ENCODE data around the gene E2F4. TPM values are rescaled to one million over a fixed set of nuclear protein-coding genes. Genes with fewer than 3 reads are reported as not detected.
A peak's percentile ranks its signal among the peaks of the same experiment; 100 is the strongest.

Gene E2F4
- total and polyA plus RNA-seq, 9 of the 15 experiments (the other 6 are each of a cell fraction or from before 2014, with no cell fraction given): 9.7 to 139 (median 106) TPM

DNA sequence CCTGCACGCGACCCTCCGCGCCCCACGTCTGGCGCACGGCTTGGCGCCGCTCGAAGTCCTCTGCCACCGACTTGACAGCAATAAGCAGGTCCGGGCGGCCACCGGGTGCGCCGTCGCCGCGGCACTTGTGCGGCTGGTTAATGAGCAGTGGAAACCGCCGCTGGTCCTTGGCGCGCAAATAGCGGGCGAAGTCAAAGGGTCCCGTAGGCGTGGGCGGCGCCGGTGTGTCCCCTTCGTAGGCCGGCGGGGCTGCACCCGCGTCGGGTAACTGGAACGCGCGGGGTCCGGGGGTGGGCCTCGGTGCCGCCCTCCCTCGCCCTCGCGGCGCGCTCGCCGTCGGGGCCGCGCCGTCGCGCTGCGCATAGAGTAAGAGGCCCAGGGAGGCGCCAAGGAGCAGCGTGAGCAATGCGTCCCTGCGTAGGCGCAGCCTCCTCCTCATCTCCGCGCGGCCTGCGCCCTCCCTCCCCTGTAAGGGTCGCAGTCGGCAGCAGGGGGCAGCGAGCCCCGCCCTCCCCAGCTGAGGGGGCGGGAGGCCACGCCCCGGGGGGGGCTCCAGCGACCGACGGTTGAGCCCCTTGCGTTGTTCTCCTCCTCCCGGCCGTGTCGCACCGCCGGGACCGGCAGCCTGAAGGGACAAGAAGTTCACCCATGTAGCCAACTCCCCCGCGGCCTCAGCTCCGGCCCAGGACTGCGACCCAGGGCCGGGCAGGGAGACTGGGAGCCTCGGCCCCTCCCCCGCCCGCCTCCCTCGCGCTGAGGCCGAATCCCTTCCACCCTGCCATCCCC, 41.7 kb upstream of the E2F4 start (continued):
- TF ChIP-seq VEZF1 (CRISPR knock-in tag; IDR thresholded peaks at IDR 0.05) (no peak), BMI1 (IDR thresholded peaks at IDR 0.05; ENCODE audit: low read length) (no peak), NR4A1 (CRISPR knock-in tag; IDR thresholded peaks at IDR 0.05) (no peak), NR4A1 (tag; IDR thresholded peaks at IDR 0.05) (no peak), ARID1B (IDR thresholded peaks at IDR 0.05) (no peak), ZNF23 (CRISPR knock-in tag; IDR thresholded peaks at IDR 0.05) (no peak), CREB3 (tag; conservative IDR thresholded peaks at IDR 0.05; ENCODE audit: low read depth) (no peak), CREB5 (CRISPR knock-in tag; IDR thresholded peaks at IDR 0.05) (no peak)
- TF ChIP-seq, protein P1, sequence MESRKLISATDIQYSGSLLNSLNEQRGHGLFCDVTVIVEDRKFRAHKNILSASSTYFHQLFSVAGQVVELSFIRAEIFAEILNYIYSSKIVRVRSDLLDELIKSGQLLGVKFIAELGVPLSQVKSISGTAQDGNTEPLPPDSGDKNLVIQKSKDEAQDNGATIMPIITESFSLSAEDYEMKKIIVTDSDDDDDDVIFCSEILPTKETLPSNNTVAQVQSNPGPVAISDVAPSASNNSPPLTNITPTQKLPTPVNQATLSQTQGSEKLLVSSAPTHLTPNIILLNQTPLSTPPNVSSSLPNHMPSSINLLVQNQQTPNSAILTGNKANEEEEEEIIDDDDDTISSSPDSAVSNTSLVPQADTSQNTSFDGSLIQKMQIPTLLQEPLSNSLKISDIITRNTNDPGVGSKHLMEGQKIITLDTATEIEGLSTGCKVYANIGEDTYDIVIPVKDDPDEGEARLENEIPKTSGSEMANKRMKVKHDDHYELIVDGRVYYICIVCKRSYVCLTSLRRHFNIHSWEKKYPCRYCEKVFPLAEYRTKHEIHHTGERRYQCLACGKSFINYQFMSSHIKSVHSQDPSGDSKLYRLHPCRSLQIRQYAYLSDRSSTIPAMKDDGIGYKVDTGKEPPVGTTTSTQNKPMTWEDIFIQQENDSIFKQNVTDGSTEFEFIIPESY (CRISPR knock-in tag; IDR thresholded peaks at IDR 0.05): peak; percentile 82; the same call in 1 of the 2 replicates
- TF ChIP-seq, protein P2, sequence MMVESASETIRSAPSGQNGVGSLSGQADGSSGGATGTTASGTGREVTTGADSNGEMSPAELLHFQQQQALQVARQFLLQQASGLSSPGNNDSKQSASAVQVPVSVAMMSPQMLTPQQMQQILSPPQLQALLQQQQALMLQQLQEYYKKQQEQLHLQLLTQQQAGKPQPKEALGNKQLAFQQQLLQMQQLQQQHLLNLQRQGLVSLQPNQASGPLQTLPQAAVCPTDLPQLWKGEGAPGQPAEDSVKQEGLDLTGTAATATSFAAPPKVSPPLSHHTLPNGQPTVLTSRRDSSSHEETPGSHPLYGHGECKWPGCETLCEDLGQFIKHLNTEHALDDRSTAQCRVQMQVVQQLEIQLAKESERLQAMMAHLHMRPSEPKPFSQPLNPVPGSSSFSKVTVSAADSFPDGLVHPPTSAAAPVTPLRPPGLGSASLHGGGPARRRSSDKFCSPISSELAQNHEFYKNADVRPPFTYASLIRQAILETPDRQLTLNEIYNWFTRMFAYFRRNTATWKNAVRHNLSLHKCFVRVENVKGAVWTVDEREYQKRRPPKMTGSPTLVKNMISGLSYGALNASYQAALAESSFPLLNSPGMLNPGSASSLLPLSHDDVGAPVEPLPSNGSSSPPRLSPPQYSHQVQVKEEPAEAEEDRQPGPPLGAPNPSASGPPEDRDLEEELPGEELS (CRISPR knock-in tag; IDR thresholded peaks at IDR 0.05; ENCODE audit: borderline replicate concordance): no peak
